GM12878 (cell line): ENCODE data around the gene CCDC88C.

Experiments used
- EZH2 ChIP-seq: IDR thresholded peaks from 2 replicates; pipeline ENCODE4 v1.6.1; 2012; ENCODE audit warnings: low read depth, mild to moderate bottlenecking, control low read depth, inconsistent platforms, low read length, borderline replicate concordance; ENCODE audit not compliant: control insufficient read depth
- NFXL1 ChIP-seq: fragments of 450-650 bp; IDR thresholded peaks from 2 replicates; pipeline ENCODE4 v1.6.1; 2017; ENCODE audit warnings: antibody characterized with exemption, mild to moderate bottlenecking, borderline replicate concordance
- SPI1 ChIP-seq: IDR thresholded peaks from 2 replicates; pipeline ENCODE4 v1.6.1; 2011; ENCODE audit warnings: low read depth, mild to moderate bottlenecking, low read length, moderate library complexity, borderline replicate concordance; ENCODE audit not compliant: insufficient read depth
- ZNF274 ChIP-seq: IDR thresholded peaks from one replicate; pipeline ENCODE4 v1.8.0; 2011; ENCODE audit not compliant: insufficient read length, insufficient read depth

DNA sequence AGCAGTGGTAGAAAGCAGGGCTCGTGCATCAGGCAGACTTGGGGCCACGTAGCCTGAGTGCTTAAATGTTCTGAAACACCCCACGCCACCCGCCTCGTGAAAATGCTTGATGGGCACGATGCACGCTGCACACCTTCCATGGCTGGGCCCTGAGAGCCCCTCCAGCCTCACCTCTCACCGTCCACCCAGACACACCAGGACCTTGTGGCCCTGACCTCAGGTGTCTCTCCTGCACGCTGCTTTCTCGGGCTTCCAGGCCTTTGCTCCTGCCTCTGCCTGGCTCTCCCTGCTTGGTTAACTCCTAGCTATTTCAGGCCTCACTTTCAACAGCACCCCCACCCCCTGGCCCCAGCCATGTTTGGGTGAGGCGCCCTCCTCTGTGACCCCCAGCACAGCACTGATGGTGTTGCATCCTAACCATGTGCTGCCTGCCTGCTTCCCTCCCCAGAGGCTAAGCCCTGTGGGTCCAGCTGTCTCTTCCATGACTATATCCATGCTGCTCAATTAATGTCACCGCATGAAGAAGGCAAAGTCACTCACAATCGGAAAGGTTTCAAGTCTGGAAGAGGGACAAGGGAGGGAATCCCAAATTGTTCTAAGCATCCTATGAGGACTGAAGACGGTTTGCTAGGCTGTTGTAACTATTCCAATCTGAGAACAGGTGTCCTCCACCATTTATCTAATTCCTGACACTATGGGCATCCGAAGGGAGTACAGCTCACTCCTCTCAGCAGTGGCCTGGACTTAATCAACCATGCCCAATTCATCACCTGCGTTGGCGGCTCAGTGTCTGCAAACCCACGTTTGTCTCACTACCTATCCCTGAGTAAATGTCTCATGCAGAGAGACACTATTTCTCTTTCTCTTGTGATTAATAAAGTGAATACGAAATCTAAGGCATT, 82.2 kb downstream of the CCDC88C start:
- TF ChIP-seq NFXL1 (no peak), SPI1 (no peak), ZNF274 (no peak), EZH2 (no peak)
